H1 (cell line): ENCODE data around the gene PRPF4. TPM values are rescaled to one million over a fixed set of nuclear protein-coding genes. Genes with fewer than 3 reads are reported as not detected.
A peak's percentile ranks its signal among the peaks of the same experiment; 100 is the strongest.

Experiments
- ATF2 ChIP-seq: IDR thresholded peaks from 2 replicates; pipeline ENCODE4 v1.6.1; 2012; ENCODE audit warnings: low read length, inconsistent platforms
- ATF3 ChIP-seq: IDR thresholded peaks from 2 replicates; pipeline ENCODE4 v1.6.1; 2011; ENCODE audit warnings: low read depth, mild to moderate bottlenecking, low read length; ENCODE audit not compliant: insufficient read depth
- BRCA1 ChIP-seq: IDR thresholded peaks from 2 replicates; pipeline ENCODE4 v1.6.1; 2012; ENCODE audit warnings: low read depth, low read length, improper control_type of control experiment
- CEBPB ChIP-seq: IDR thresholded peaks from 2 replicates; pipeline ENCODE4 v1.6.1; 2012; ENCODE audit warnings: low read depth, low read length
- CHD2 ChIP-seq: IDR thresholded peaks from 2 replicates; pipeline ENCODE4 v1.6.1; 2012; ENCODE audit warnings: low read length, improper control_type of control experiment
- CREB1 ChIP-seq: IDR thresholded peaks from 2 replicates; pipeline ENCODE4 v1.6.1; 2012; ENCODE audit warnings: inconsistent platforms
- HDAC2 ChIP-seq, 2 experiments: fragments of 300-600 bp in 1 of 2; sonication (generic) in 1 of 2; IDR thresholded peaks; 2 replicates each; pipeline ENCODE4 v1.6.1; 2011 to 2012; ENCODE audit warnings: low read depth in 2 of 2, low read length in 2 of 2, mild to moderate bottlenecking in 2 of 2, moderate library complexity in 2 of 2, borderline replicate concordance in 1 of 2, inconsistent platforms in 1 of 2
- KDM4A ChIP-seq: IDR thresholded peaks from one replicate; pipeline ENCODE4 v1.7.1; 2012; ENCODE audit warnings: low read depth, mild to moderate bottlenecking, moderate library complexity, low read length, inconsistent platforms; ENCODE audit not compliant: severe bottlenecking
- POLR2A ChIP-seq, 2 experiments: IDR thresholded peaks; 1 replicate in 1 of 2; 2 replicates in 1 of 2; pipeline ENCODE4 v1.6.1; 2011; ENCODE audit warnings: low read depth in 2 of 2, low read length in 2 of 2, mild to moderate bottlenecking in 2 of 2; ENCODE audit errors: control extremely low read depth in 1 of 2
- POLR2AphosphoS5 ChIP-seq: IDR thresholded peaks from 2 replicates; pipeline ENCODE4 v1.6.1; 2011; ENCODE audit warnings: low read depth, low read length
- RBBP5 ChIP-seq: IDR thresholded peaks from 2 replicates; pipeline ENCODE4 v1.7.1; 2012; ENCODE audit warnings: low read depth, mild to moderate bottlenecking, inconsistent platforms, low read length, moderate library complexity, borderline replicate concordance
- RFX5 ChIP-seq: IDR thresholded peaks from 2 replicates; pipeline ENCODE4 v1.6.1; 2011; ENCODE audit warnings: low read depth, low read length, improper control_type of control experiment, borderline replicate concordance
- SAP30 ChIP-seq: fragments of 300-600 bp; sonication (generic); IDR thresholded peaks from 2 replicates; pipeline ENCODE4 v1.7.1; 2012; ENCODE audit warnings: low read length, moderate library complexity, mild to moderate bottlenecking, inconsistent platforms; ENCODE audit not compliant: insufficient read depth, insufficient replicate concordance
- SP1 ChIP-seq: IDR thresholded peaks from 2 replicates; pipeline ENCODE4 v1.6.1; 2011; ENCODE audit warnings: low read depth, low read length
- TBP ChIP-seq: IDR thresholded peaks from 2 replicates; pipeline ENCODE4 v1.6.1; 2011; ENCODE audit warnings: low read depth, low read length, improper control_type of control experiment
- TEAD4 ChIP-seq: IDR thresholded peaks from 2 replicates; pipeline ENCODE4 v1.6.1; 2012; ENCODE audit warnings: low read depth, low read length, inconsistent platforms, mixed read lengths
- polyA plus RNA-seq, 7 experiments: library from polyadenylated mRNA; depleted of rRNA in 3 of 7; stranded (reverse) in 5 of 7; unstranded in 2 of 7; fragments of >200 nt in 5 of 7; fragments of 200-250 nt in 2 of 7; gene quantifications; 1 replicate in 5 of 7; 2 replicates in 1 of 7; 4 replicates in 1 of 7; pipeline versions ENCODE4 v1.2.1 to v1.2.3, GENCODE V29; 2011 to 2013; ENCODE audit warnings: missing spikeins in 2 of 7, mixed read lengths in 2 of 7
- total RNA-seq: library from RNA; stranded (reverse); fragmentation: NEBNext Ultra II Directional; extraction: Animal tissue kit (Norgen Biotek cat#: 25700); gene quantifications from 2 replicates; pipeline ENCODE4 v1.2.1, GENCODE V29; 2021

The PRPF4 gene
- total and polyA plus RNA-seq, 2 of the 8 experiments (the other 6 are each of a cell fraction or from before 2014, with no cell fraction given): 15.2 to 33.4 TPM

- TF ChIP-seq RFX5: no peak
- peak; percentile 33; the same call in 1 of the 2 replicates for TF ChIP-seq ATF2
- TF ChIP-seq HDAC2 (IDR thresholded peaks at IDR 0.05; ENCODE audit: borderline replicate concordance in 1 of 2, low read depth in 2 of 2, low read length in 2 of 2): 0 out of 4 replicates have a peak, but pooled peaks of 1 of the 2 experiments have one; percentile 51
- TF ChIP-seq CHD2: peak; percentile 94
- TF ChIP-seq SAP30: peak; percentile 78
- TF ChIP-seq ATF3: no peak
- TF ChIP-seq POLR2AphosphoS5: peak; percentile 97
- 0 out of 2 replicates have a peak, but pooled peaks have one; percentile 3 for TF ChIP-seq TEAD4
- TF ChIP-seq CREB1: peak; percentile 97
- peak; percentile 88 for TF ChIP-seq RBBP5
- TF ChIP-seq TBP: peak; percentile 82; the same call in 1 of the 2 replicates
- no peak for TF ChIP-seq CEBPB
- peak; percentile 53 for TF ChIP-seq KDM4A
- TF ChIP-seq BRCA1: peak; percentile 70; the same call in 1 of the 2 replicates
- TF ChIP-seq POLR2A (IDR thresholded peaks at IDR 0.05; ENCODE audit: control extremely low read depth in 1 of 2, low read depth in 2 of 2, low read length in 2 of 2): peak; percentile 93 to 96
- peak; percentile 16; the same call in 1 of the 2 replicates for TF ChIP-seq SP1
These were observed at the start of gene PRPF4, which contains the start of gene CDC26 (continued) for GRCh38 chr9:113275157-113276131.
